GM23338 (cell line): Measurements from ENCODE around the gene NPHP4. TPM values are rescaled to one million over a fixed set of nuclear protein-coding genes. Genes with fewer than 3 reads are reported as not detected.

Source experiments
- ATAC-seq: fragments of 200-7000 bp; cut with Tn5 transposase; 3 replicates; pipeline ENCODE4 v1.9.1; 2020
- DNase-seq: peaks from one replicate; pipeline ENCODE4 v3.0.0-alpha.2; 2015; ENCODE audit warnings: low spot score
- H2AFZ ChIP-seq: fragments of 200-600 bp; sonication (generic); 2 replicates; pipeline ENCODE4 v1.8.0; 2016; ENCODE audit warnings: antibody characterized with exemption, mild to moderate bottlenecking, moderate library complexity
- H3F3A ChIP-seq: fragments of 200-600 bp; sonication (generic); replicated peaks from 2 replicates; pipeline ENCODE4 v1.8.0; 2017; ENCODE audit warnings: antibody characterized with exemption, mixed run types, low read depth
- H3K27ac ChIP-seq: fragments of 200-600 bp; sonication (generic); 2 replicates; pipeline ENCODE4 v1.6.1; 2016; ENCODE audit warnings: low read depth
- H3K27me3 ChIP-seq: fragments of 200-600 bp; sonication (generic); 2 replicates; pipeline ENCODE4 v1.8.0; 2016; ENCODE audit warnings: mild to moderate bottlenecking, mixed run types, moderate library complexity; ENCODE audit not compliant: insufficient read depth
- H3K36me3 ChIP-seq: fragments of 200-600 bp; sonication (generic); 2 replicates; pipeline ENCODE4 v1.8.0; 2016; ENCODE audit warnings: mild to moderate bottlenecking; ENCODE audit not compliant: insufficient read depth
- H3K4me1 ChIP-seq: fragments of 200-600 bp; sonication (generic); 2 replicates; pipeline ENCODE4 v1.8.0; 2016; ENCODE audit warnings: mild to moderate bottlenecking, moderate library complexity; ENCODE audit not compliant: insufficient read depth
- H3K4me2 ChIP-seq: fragments of 200-600 bp; sonication (generic); 2 replicates; pipeline ENCODE4 v1.7.1; 2017; ENCODE audit warnings: mixed run types
- H3K4me3 ChIP-seq: fragments of 200-600 bp; sonication (generic); 2 replicates; pipeline ENCODE4 v1.6.1; 2016; ENCODE audit warnings: mixed run types
- H3K79me2 ChIP-seq: fragments of 200-600 bp; sonication (generic); replicated peaks from 2 replicates; pipeline ENCODE4 v1.8.0; 2017; ENCODE audit warnings: mild to moderate bottlenecking; ENCODE audit not compliant: insufficient read depth
- H3K9me2 ChIP-seq: fragments of 200-600 bp; sonication (generic); 2 replicates; pipeline ENCODE4 v1.8.0; 2017; ENCODE audit not compliant: insufficient read depth
- H4K20me1 ChIP-seq: fragments of 200-600 bp; sonication (generic); replicated peaks from 2 replicates; pipeline ENCODE4 v1.8.0; 2017; ENCODE audit warnings: mild to moderate bottlenecking; ENCODE audit not compliant: insufficient read depth
- H3K27ac Mint-ChIP-seq: 2 replicates; pipeline ENCODE4 v1.8.0; 2020; ENCODE audit warnings: inconsistent platforms, mild to moderate bottlenecking, moderate library complexity, mixed read lengths
- H3K27me3 Mint-ChIP-seq: 3 replicates; pipeline ENCODE4 v1.8.0; 2022; ENCODE audit warnings: low read depth, mild to moderate bottlenecking, moderate library complexity, mixed read lengths, inconsistent platforms; ENCODE audit not compliant: insufficient read depth, poor library complexity
- H3K36me3 Mint-ChIP-seq: 3 replicates; pipeline ENCODE4 v1.8.0; 2021; ENCODE audit warnings: low read depth, mild to moderate bottlenecking, inconsistent platforms, moderate library complexity, mixed read lengths
- H3K4me1 Mint-ChIP-seq: 3 replicates; pipeline ENCODE4 v1.8.0; 2020; ENCODE audit warnings: mild to moderate bottlenecking, inconsistent platforms, mixed read lengths
- H3K4me3 Mint-ChIP-seq: 3 replicates; pipeline ENCODE4 v1.8.0; 2021; ENCODE audit warnings: moderate library complexity, mild to moderate bottlenecking, inconsistent platforms, mixed read lengths
- H3K9me3 Mint-ChIP-seq: 3 replicates; pipeline ENCODE4 v1.8.0; 2020; ENCODE audit warnings: moderate library complexity, mild to moderate bottlenecking, inconsistent platforms, mixed read lengths
- CTCF ChIP-seq, 2 experiments: fragments of 200-600 bp in 1 of 2; sonication (generic) in 1 of 2; conservative IDR thresholded peaks; 2 replicates each; pipeline versions ENCODE4 v1.5.1 to v1.6.1; 2016 to 2017; ENCODE audit warnings: antibody characterized with exemption in 2 of 2, low read depth in 2 of 2, mild to moderate bottlenecking in 2 of 2, moderate library complexity in 1 of 2
- EZH2 ChIP-seq: fragments of 200-600 bp; sonication (generic); IDR thresholded peaks from one replicate; pipeline ENCODE4 v1.8.0; 2017; ENCODE audit warnings: antibody characterized with exemption, mild to moderate bottlenecking, low read depth; ENCODE audit not compliant: unreplicated experiment
- EZH2phosphoT487 ChIP-seq: fragments of 200-600 bp; sonication (generic); IDR thresholded peaks from one replicate; pipeline ENCODE4 v1.8.1; 2018; ENCODE audit warnings: antibody characterized with exemption; ENCODE audit not compliant: unreplicated experiment
- NANOG ChIP-seq: IDR thresholded peaks from 2 replicates; pipeline ENCODE4 v1.6.1; 2016; ENCODE audit warnings: antibody characterized with exemption, borderline replicate concordance
- POLR2AphosphoS5 ChIP-seq: IDR thresholded peaks from 2 replicates; pipeline ENCODE4 v1.6.1; 2016; ENCODE audit warnings: antibody characterized with exemption, low read depth
- ZNF114 ChIP-seq: fragments of 250-450 bp; sonication (Bioruptor Pico); IDR thresholded peaks from 2 replicates; pipeline ENCODE4 v1.5.0; 2020; ENCODE audit warnings: mild to moderate bottlenecking, moderate library complexity
- polyA plus RNA-seq: library from polyadenylated mRNA; unstranded; fragments of >200 nt; fragmentation: Nextera tagmentation; extraction: Ambion mirVana; gene quantifications from 2 replicates; pipeline ENCODE4 v1.2.1, GENCODE V29; 2016
- total RNA-seq: library from RNA; depleted of rRNA; stranded (reverse); fragments of >200 nt; shearing (Covaris generic); gene quantifications from 2 replicates; pipeline ENCODE4 v1.2.3, GENCODE V29; 2014
- TF ChIP-seq, protein P1 (sequence below): fragments of 250-450 bp; sonication (Bioruptor Pico); IDR thresholded peaks from 2 replicates; pipeline ENCODE4 v1.5.0; 2020; ENCODE audit warnings: mild to moderate bottlenecking, moderate library complexity

Gene NPHP4
- total and polyA plus RNA-seq, 2 experiments from 2014 or later: 2.5 to 12.4 TPM

- Histone ChIP-seq H3K4me2 (no peak overlapping the region), H3K79me2 (no peaks in the 10 kb centered on the region), H3K27ac (no peak overlapping the region), H3K4me3 (no peak overlapping the region), H3K36me3 (0 out of 2 replicates have a peak, but pooled peaks cover 4% of the 10 kb centered on the region), H3K9me2 (no peaks in the 10 kb centered on the region), H3F3A (no peaks in the 10 kb centered on the region), H2AFZ (no peak overlapping the region), H3K4me1 (no peaks in the 10 kb centered on the region), H4K20me1 (no peaks in the 10 kb centered on the region), H3K27me3 (no peaks in the 10 kb centered on the region)
- peaks cover 10% of the 10 kb centered on the region for H3K36me3 Mint-ChIP-seq
- H3K4me1 Mint-ChIP-seq: no peaks in the 10 kb centered on the region; the same call in 2 of the 3 replicates
- no peak for ATAC-seq
- H3K4me3 Mint-ChIP-seq: no peak overlapping the region
- DNase-seq: no peak
- H3K27ac Mint-ChIP-seq: no peak overlapping the region
- H3K27me3 Mint-ChIP-seq: peaks cover 4% of the 10 kb centered on the region
- TF ChIP-seq, protein P1, sequence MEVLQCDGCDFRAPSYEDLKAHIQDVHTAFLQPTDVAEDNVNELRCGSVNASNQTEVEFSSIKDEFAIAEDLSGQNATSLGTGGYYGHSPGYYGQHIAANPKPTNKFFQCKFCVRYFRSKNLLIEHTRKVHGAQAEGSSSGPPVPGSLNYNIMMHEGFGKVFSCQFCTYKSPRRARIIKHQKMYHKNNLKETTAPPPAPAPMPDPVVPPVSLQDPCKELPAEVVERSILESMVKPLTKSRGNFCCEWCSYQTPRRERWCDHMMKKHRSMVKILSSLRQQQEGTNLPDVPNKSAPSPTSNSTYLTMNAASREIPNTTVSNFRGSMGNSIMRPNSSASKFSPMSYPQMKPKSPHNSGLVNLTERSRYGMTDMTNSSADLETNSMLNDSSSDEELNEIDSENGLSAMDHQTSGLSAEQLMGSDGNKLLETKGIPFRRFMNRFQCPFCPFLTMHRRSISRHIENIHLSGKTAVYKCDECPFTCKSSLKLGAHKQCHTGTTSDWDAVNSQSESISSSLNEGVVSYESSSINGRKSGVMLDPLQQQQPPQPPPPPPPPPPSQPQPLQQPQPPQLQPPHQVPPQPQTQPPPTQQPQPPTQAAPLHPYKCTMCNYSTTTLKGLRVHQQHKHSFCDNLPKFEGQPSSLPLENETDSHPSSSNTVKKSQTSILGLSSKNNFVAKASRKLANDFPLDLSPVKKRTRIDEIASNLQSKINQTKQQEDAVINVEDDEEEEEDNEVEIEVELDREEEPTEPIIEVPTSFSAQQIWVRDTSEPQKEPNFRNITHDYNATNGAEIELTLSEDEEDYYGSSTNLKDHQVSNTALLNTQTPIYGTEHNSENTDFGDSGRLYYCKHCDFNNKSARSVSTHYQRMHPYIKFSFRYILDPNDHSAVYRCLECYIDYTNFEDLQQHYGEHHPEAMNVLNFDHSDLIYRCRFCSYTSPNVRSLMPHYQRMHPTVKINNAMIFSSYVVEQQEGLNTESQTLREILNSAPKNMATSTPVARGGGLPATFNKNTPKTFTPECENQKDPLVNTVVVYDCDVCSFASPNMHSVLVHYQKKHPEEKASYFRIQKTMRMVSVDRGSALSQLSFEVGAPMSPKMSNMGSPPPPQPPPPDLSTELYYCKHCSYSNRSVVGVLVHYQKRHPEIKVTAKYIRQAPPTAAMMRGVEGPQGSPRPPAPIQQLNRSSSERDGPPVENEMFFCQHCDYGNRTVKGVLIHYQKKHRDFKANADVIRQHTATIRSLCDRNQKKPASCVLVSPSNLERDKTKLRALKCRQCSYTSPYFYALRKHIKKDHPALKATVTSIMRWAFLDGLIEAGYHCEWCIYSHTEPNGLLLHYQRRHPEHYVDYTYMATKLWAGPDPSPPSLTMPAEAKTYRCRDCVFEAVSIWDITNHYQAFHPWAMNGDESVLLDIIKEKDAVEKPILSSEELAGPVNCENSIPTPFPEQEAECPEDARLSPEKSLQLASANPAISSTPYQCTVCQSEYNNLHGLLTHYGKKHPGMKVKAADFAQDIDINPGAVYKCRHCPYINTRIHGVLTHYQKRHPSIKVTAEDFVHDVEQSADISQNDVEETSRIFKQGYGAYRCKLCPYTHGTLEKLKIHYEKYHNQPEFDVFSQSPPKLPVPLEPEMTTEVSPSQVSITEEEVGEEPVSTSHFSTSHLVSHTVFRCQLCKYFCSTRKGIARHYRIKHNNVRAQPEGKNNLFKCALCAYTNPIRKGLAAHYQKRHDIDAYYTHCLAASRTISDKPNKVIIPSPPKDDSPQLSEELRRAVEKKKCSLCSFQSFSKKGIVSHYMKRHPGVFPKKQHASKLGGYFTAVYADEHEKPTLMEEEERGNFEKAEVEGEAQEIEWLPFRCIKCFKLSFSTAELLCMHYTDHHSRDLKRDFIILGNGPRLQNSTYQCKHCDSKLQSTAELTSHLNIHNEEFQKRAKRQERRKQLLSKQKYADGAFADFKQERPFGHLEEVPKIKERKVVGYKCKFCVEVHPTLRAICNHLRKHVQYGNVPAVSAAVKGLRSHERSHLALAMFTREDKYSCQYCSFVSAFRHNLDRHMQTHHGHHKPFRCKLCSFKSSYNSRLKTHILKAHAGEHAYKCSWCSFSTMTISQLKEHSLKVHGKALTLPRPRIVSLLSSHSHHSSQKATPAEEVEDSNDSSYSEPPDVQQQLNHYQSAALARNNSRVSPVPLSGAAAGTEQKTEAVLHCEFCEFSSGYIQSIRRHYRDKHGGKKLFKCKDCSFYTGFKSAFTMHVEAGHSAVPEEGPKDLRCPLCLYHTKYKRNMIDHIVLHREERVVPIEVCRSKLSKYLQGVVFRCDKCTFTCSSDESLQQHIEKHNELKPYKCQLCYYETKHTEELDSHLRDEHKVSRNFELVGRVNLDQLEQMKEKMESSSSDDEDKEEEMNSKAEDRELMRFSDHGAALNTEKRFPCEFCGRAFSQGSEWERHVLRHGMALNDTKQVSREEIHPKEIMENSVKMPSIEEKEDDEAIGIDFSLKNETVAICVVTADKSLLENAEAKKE (CRISPR knock-in tag): no peak
- TF ChIP-seq EZH2phosphoT487 (no peak), EZH2 (no peak), ZNF114 (CRISPR knock-in tag) (no peak), CTCF (conservative IDR thresholded peaks at IDR 0.05; ENCODE audit: low read depth in 2 of 2) (no peak), NANOG (no peak), POLR2AphosphoS5 (no peak)
- H3K9me3 Mint-ChIP-seq: peaks cover 17% of the 10 kb centered on the region
Measured at GRCh38 chr1:5819391-5820025, 172.7 kb downstream of the NPHP4 start.
